Peyer's patch (tissue), 4 donors: ENCODE measurements around the gene KANSL3. TPM values are rescaled to one million over a fixed set of nuclear protein-coding genes. Genes with fewer than 3 reads are reported as not detected.

Source experiments
- DNase-seq, 3 donors: peaks; one replicate each; pipeline ENCODE4 v3.0.0-alpha.2; 2017 to 2019
- H3K27ac ChIP-seq, 4 donors: fragments of 200-600 bp; sonication (generic); one replicate each; pipeline ENCODE4 v1.5.1; 2016 to 2019
- H3K27me3 ChIP-seq, 2 donors: fragments of 200-600 bp; sonication (generic); one replicate each; pipeline ENCODE4 v1.5.1; 2019
- H3K36me3 ChIP-seq, 3 donors: fragments of 200-600 bp; sonication (generic); one replicate each; pipeline ENCODE4 v1.5.1; 2016 to 2019
- H3K4me1 ChIP-seq, 4 donors: fragments of 200-600 bp; sonication (generic); one replicate each; pipeline ENCODE4 v1.5.1; 2016 to 2019
- H3K4me3 ChIP-seq, 4 donors: fragments of 200-600 bp; sonication (generic); 1 replicate in 3 of 4; 2 replicates in 1 of 4; pipeline ENCODE4 v1.5.1; 2016 to 2019; ENCODE audit warnings: mild to moderate bottlenecking in 1 of 4
- H3K9me3 ChIP-seq, 4 donors: fragments of 200-600 bp; sonication (generic); one replicate each; pipeline ENCODE4 v1.5.1; 2016 to 2019; ENCODE audit warnings: mild to moderate bottlenecking in 1 of 4
- POLR2A ChIP-seq, 2 donors: fragments of 450-650 bp; IDR thresholded peaks; one replicate each; pipeline ENCODE4 v1.5.1; 2017; ENCODE audit warnings: antibody characterized with exemption in 2 of 2, mild to moderate bottlenecking in 2 of 2, moderate library complexity in 2 of 2
- total RNA-seq, 4 donors: library from RNA; depleted of rRNA; stranded (reverse); fragments of >200 nt; gene quantifications; one replicate each; pipeline ENCODE4 v1.1.0, GENCODE V29; 2016
- TF ChIP-seq, protein P1 (sequence below), 6 experiments: fragments of 450-650 bp in 4 of 6; fragments of 200-600 bp in 2 of 6; sonication (generic) in 1 of 6; IDR thresholded peaks; one replicate each; pipeline ENCODE4 v1.5.1; 2017 to 2019; ENCODE audit warnings: antibody characterized with exemption in 6 of 6, mild to moderate bottlenecking in 3 of 6, moderate library complexity in 1 of 6

KANSL3 gene
- total RNA-seq, 4 donors from 2014 or later, result 31.5 to 69.2 (median 59.6) TPM

DNA sequence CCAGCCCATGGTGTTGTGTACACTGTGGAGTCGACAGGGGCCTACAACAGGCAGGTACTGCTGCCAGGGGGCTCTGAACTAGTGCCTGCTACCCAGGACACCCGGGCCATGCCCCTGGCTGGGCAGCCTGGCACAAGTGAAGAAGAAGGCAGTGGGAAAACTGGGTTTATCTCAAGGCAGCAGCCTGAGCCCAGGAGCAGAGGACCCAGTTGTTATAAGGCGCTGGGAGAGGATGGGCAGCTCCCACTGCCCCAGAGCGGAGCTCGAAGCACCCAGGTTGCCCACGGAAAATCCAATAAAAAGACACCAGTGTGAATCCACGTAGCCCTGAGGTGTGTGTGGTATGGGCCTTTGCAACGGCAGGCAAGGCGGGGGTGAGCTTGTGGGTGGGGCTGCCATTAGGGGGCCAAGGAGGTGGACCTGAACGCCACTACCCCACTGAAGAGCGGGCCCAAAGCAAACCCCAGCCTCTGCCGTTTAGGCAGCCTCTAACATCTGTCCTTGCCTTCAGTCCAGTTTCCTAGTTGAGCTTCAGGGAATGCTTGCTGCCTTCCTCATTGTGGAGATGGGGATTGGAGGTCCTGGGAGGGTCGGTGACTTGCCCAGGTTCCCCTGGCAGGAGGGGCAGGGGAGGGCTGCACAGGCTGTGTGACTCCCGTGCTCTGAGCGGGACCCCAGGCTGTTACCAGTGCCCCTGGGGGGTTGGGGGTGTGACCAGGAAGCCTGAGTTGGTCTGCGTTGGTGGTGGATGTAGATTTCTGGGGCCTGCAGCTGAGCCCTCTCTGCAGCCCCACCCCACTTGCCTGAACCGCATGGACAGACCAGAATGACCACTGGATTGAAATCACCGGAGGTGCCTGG, 85.6 kb downstream of the KANSL3 start:
- Histone ChIP-seq H3K27me3 (no peaks in the 10 kb centered on the region), H3K27ac (no peak overlapping the region), H3K36me3 (peaks cover 0 to 38% (median 0%) of the 10 kb centered on the region in 3 donors), H3K4me3 (no peak overlapping the region), H3K4me1 (peaks cover 0 to 13% (median 2%) of the 10 kb centered on the region in 4 donors), H3K9me3 (no peaks in the 10 kb centered on the region)
- no peak for TF ChIP-seq POLR2A (IDR thresholded peaks at IDR 0.05)
- TF ChIP-seq, protein P1, sequence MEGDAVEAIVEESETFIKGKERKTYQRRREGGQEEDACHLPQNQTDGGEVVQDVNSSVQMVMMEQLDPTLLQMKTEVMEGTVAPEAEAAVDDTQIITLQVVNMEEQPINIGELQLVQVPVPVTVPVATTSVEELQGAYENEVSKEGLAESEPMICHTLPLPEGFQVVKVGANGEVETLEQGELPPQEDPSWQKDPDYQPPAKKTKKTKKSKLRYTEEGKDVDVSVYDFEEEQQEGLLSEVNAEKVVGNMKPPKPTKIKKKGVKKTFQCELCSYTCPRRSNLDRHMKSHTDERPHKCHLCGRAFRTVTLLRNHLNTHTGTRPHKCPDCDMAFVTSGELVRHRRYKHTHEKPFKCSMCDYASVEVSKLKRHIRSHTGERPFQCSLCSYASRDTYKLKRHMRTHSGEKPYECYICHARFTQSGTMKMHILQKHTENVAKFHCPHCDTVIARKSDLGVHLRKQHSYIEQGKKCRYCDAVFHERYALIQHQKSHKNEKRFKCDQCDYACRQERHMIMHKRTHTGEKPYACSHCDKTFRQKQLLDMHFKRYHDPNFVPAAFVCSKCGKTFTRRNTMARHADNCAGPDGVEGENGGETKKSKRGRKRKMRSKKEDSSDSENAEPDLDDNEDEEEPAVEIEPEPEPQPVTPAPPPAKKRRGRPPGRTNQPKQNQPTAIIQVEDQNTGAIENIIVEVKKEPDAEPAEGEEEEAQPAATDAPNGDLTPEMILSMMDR (IDR thresholded peaks at IDR 0.05), result no peak
- DNase-seq, result no peak

DNA sequence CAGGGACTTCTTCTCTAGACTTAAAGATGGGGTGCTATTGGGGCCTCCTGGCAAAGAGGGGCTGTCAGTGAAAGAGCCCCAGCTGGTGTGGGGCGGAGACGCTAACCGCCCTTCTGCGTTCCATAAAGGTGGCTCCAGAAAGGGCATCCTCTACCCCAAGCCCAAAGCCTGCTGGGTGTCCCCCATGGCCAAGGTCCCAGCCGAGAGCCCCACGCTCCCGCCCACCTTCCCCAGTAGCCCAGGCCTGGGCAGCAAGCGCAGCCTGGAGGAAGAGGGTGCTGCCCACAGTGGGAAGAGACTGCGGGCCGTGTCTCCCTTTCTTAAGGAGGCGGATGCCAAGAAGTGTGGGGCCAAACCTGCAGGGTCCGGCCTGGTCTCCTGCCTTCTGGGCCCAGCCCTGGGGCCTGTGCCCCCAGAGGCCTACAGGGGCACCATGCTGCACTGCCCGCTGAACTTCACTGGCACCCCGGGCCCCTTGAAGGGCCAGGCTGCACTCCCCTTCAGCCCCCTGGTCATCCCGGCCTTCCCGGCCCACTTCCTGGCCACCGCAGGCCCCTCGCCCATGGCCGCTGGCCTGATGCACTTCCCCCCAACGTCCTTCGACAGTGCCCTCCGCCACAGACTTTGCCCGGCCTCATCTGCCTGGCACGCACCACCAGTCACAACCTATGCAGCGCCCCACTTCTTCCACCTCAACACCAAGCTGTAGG, 86.4 kb downstream of the KANSL3 start:
- Histone ChIP-seq H3K36me3 (peaks cover 0 to 38% (median 0%) of the 10 kb centered on the region in 3 donors), H3K9me3 (no peaks in the 10 kb centered on the region)

DNA sequence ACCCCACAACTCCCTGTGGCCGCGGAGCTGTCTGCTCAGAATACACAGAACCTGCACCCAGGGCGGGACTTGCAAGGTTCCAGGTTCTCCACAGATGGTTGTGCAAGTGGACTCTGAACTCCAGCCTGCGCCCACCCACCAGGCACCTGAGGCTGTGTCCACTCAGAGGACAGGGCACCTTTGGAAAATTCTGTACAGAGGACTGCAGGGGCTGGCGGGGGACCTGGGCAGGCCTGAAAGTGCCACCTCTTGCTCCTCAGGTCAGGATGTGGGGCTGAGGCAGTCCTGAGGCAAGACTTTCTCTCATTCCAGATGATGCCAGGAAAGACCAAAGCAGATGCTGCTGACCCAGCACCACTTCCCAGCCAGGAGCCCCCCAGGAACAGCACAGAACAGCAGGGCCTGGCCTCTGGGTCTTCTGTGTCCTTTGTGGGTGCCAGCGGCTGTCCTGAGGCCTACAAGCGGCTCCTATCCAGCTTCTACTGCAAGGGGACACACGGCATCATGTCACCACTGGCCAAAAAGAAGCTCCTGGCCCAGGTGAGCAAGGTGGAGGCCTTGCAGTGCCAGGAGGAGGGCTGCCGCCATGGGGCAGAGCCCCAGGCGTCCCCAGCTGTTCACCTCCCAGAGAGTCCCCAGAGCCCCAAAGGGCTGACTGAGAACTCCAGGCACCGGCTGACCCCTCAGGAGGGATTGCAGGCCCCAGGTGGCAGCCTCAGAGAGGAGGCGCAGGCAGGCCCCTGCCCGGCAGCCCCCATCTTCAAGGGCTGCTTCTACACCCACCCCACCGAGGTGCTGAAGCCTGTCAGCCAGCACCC, 87.1 kb downstream of the KANSL3 start:
- no peak for DNase-seq
- H3K27ac ChIP-seq, result no peak overlapping the region

More for the DNA sequence above, 86.4 kb downstream of the KANSL3 start:
- no peak for TF ChIP-seq POLR2A (IDR thresholded peaks at IDR 0.05)
- TF ChIP-seq, protein P1 (IDR thresholded peaks at IDR 0.05), result no peak
- no peak for DNase-seq
- Histone ChIP-seq H3K4me3 (no peak overlapping the region), H3K4me1 (peaks cover 0 to 13% (median 2%) of the 10 kb centered on the region in 4 donors), H3K27ac (no peak overlapping the region), H3K27me3 (no peaks in the 10 kb centered on the region)

DNA sequence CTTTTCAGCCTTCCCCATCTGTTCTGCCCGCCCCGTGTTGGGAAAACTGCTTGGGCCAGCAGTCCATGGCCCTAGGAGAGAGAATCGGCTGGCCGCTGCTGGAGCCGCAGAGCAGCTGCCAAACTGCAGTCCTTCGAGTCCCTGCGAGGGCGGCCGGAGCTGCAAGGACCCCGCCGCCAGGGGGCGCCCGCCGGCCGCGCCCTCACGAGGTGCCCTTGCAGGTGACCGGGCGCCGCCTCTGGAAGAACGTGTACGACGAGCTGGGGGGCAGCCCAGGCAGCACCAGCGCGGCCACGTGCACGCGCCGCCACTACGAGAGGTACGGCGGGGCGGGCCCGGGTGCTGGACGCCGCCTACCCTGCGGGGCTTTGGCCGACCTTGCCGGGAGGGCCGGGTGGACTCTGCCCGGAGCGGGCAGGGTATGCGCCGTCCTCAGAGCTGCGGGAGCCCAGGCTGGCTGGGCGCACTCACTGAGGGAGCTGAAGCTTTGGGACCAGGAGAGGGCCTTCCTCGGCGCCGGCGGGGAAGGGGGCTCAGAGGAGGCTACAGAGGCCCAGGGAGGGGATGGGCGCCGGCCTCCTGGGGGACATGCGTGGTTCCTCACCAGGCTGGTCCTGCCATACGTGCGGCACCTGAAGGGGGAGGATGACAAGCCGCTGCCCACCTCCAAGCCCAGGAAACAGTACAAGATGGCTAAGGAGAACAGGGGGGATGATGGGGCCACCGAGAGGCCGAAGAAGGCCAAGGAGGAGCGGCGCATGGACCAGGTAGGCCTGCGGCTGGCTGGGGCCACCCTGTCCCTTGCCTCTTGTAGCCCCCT, 87.9 kb downstream of the KANSL3 start:
- H3K4me1 ChIP-seq, result peaks cover 0 to 10% (median 2%) of the 10 kb centered on the region in 4 donors
- H3K9me3 ChIP-seq, result no peaks in the 10 kb centered on the region
- no peak overlapping the region for H3K27ac ChIP-seq
- TF ChIP-seq, protein P1 (IDR thresholded peaks at IDR 0.05), result peak in 4 of 6 experiments; percentile 54 to 86 (median 84)
- no peak for TF ChIP-seq POLR2A (IDR thresholded peaks at IDR 0.05)
- peak in 2 of 3 donors; percentile 79 to 87 for DNase-seq
- H3K27me3 ChIP-seq, result no peaks in the 10 kb centered on the region
- H3K36me3 ChIP-seq, result peaks cover 0 to 41% (median 0%) of the 10 kb centered on the region in 3 donors
- peak overlapping the region in 2 of 4 donors; percentile 1 to 32 for H3K4me3 ChIP-seq

More for the DNA sequence above, 87.1 kb downstream of the KANSL3 start:
- H3K4me3 ChIP-seq, result no peak overlapping the region
- peaks cover 0 to 38% (median 0%) of the 10 kb centered on the region in 3 donors for H3K36me3 ChIP-seq
- H3K4me1 ChIP-seq, result peaks cover 0 to 10% (median 2%) of the 10 kb centered on the region in 4 donors
- no peaks in the 10 kb centered on the region for H3K27me3 ChIP-seq
- no peaks in the 10 kb centered on the region for H3K9me3 ChIP-seq
- TF ChIP-seq, protein P1 (IDR thresholded peaks at IDR 0.05), result no peak
- no peak for TF ChIP-seq POLR2A (IDR thresholded peaks at IDR 0.05)
